PC-3 (cell line): ENCODE data around the gene CRADD. TPM values are rescaled to one million over a fixed set of nuclear protein-coding genes. Genes with fewer than 3 reads are reported as not detected.

ENCODE experiments used
- ATAC-seq: fragments of 200-7000 bp; cut with Tn5 transposase; 2 replicates; pipeline ENCODE4 v1.9.1; 2020; ENCODE audit warnings: mild to moderate bottlenecking, moderate library complexity
- BruUV-seq: library from RNA; stranded (reverse); fragments of 400-500 nt; replicated peaks from 2 replicates; lab custom pipeline; 2021; lab: Mats Ljungman, UMichigan
- CTCF ChIA-PET: fragments of 300-600 bp; sonication (Branson Sonifier 250); formaldehyde crosslinking; loops from one replicate; lab custom pipeline; 2022; ENCODE audit warnings: antibody characterized with exemption; lab: Charles Lee
- POLR2A ChIA-PET: fragments of 300-600 bp; sonication (Branson Sonifier 250); formaldehyde crosslinking; loops from one replicate; lab custom pipeline; 2022; ENCODE audit warnings: antibody characterized with exemption; ENCODE audit not compliant: unreplicated experiment; lab: Charles Lee
- DNase-seq: peaks from one replicate; pipeline ENCODE4 v3.0.0-alpha.2; 2015
- H2AFZ ChIP-seq: fragments of 300-600 bp; sonication (generic); 2 replicates; pipeline ENCODE4 v1.6.0; 2016; ENCODE audit warnings: antibody characterized with exemption, low read length
- H3F3A ChIP-seq: fragments of 300-600 bp; sonication (generic); one replicate; pipeline ENCODE4 v1.6.0; 2017; ENCODE audit warnings: antibody characterized with exemption, low read length, control low read depth, mild to moderate bottlenecking; ENCODE audit not compliant: unreplicated experiment
- H3K27ac ChIP-seq: fragments of 300-600 bp; sonication (generic); 2 replicates; pipeline ENCODE4 v1.5.1; 2016; ENCODE audit warnings: mild to moderate bottlenecking, low read length
- H3K27me3 ChIP-seq: fragments of 300-600 bp; sonication (generic); 2 replicates; pipeline ENCODE4 v1.6.1; 2016; ENCODE audit warnings: low read length, mixed read lengths
- H3K36me3 ChIP-seq: fragments of 300-600 bp; sonication (generic); 2 replicates; pipeline ENCODE4 v1.6.1; 2016; ENCODE audit warnings: low read depth, mixed run types, low read length, mixed read lengths
- H3K4me1 ChIP-seq: fragments of 300-600 bp; sonication (generic); 2 replicates; pipeline ENCODE4 v1.5.1; 2016; ENCODE audit warnings: low read length; ENCODE audit not compliant: insufficient read depth
- H3K4me2 ChIP-seq: fragments of 300-600 bp; sonication (generic); 2 replicates; pipeline ENCODE4 v1.6.0; 2016; ENCODE audit warnings: low read length
- H3K4me3 ChIP-seq: fragments of 300-600 bp; sonication (generic); 2 replicates; pipeline ENCODE4 v1.5.1; 2016; ENCODE audit warnings: mild to moderate bottlenecking, low read length, mixed read lengths
- H3K79me2 ChIP-seq: fragments of 300-600 bp; sonication (generic); 2 replicates; pipeline ENCODE4 v1.6.1; 2017; ENCODE audit warnings: low read length, mixed read lengths
- H3K9ac ChIP-seq: fragments of 300-600 bp; sonication (generic); 2 replicates; pipeline ENCODE4 v1.6.0; 2016; ENCODE audit warnings: mild to moderate bottlenecking, low read length
- H3K9me2 ChIP-seq: fragments of 300-600 bp; sonication (generic); replicated peaks from 2 replicates; pipeline ENCODE4 v1.6.1; 2016; ENCODE audit warnings: mixed run types, low read length, mixed read lengths
- H3K9me3 ChIP-seq: fragments of 300-600 bp; sonication (generic); 2 replicates; pipeline ENCODE4 v1.6.1; 2016; ENCODE audit warnings: low read length, mixed read lengths
- H4K20me1 ChIP-seq: fragments of 300-600 bp; sonication (generic); 2 replicates; pipeline ENCODE4 v1.6.1; 2016; ENCODE audit warnings: low read length, mixed read lengths
- EZH2 ChIP-seq: fragments of 300-600 bp; sonication (generic); IDR thresholded peaks from one replicate; pipeline ENCODE4 v1.6.1; 2017; ENCODE audit warnings: antibody characterized with exemption, mild to moderate bottlenecking, low read length; ENCODE audit not compliant: unreplicated experiment
- EZH2phosphoT487 ChIP-seq: fragments of 300-600 bp; sonication (generic); IDR thresholded peaks from 2 replicates; pipeline ENCODE4 v1.6.1; 2018; ENCODE audit warnings: mild to moderate bottlenecking, antibody characterized with exemption, low read length, borderline replicate concordance
- intact Hi-C: fragments of 100-400 bp; cut with micrococcal nuclease; formaldehyde crosslinking; loops from 2 replicates; pipeline ENCODE4 v1.9.0; 2023
- total RNA-seq: library from RNA; depleted of rRNA; stranded (reverse); fragments of >200 nt; gene quantifications from 2 replicates; pipeline ENCODE4 v1.2.3, GENCODE V29; 2014
- TF ChIP-seq, protein P1 (sequence below): fragments of 300-600 bp; sonication (generic); conservative IDR thresholded peaks from 2 replicates; pipeline ENCODE4 v1.5.1; 2017; ENCODE audit warnings: antibody characterized with exemption, low read depth, mild to moderate bottlenecking, low read length

Gene CRADD
- total RNA-seq, 1 experiment from 2014 or later = 11.4 TPM

GRCh38 chr12:93757792-93758694, 80.9 kb downstream of the CRADD start:
- Histone ChIP-seq H3K9me2 (no peaks in the 10 kb centered on the region), H3K4me3 (no peak overlapping the region), H3K9me3 (no peaks in the 10 kb centered on the region), H3K27me3 (no peaks in the 10 kb centered on the region), H3K36me3 (no peaks in the 10 kb centered on the region), H3K9ac (no peak overlapping the region), H3K4me2 (no peak overlapping the region), H2AFZ (no peak overlapping the region), H3F3A (no peaks in the 10 kb centered on the region), H3K79me2 (no peaks in the 10 kb centered on the region), H4K20me1 (no peaks in the 10 kb centered on the region), H3K27ac (no peak overlapping the region), H3K4me1 (no peaks in the 10 kb centered on the region)
- ATAC-seq (no peak), DNase-seq (no peak)
- POLR2A ChIA-PET = no interaction called here
- BruUV-seq = no TSS peak
- intact Hi-C loops = no loop called here
- no peak for TF ChIP-seq EZH2phosphoT487
- TF ChIP-seq EZH2 = no peak
- TF ChIP-seq, protein P1, sequence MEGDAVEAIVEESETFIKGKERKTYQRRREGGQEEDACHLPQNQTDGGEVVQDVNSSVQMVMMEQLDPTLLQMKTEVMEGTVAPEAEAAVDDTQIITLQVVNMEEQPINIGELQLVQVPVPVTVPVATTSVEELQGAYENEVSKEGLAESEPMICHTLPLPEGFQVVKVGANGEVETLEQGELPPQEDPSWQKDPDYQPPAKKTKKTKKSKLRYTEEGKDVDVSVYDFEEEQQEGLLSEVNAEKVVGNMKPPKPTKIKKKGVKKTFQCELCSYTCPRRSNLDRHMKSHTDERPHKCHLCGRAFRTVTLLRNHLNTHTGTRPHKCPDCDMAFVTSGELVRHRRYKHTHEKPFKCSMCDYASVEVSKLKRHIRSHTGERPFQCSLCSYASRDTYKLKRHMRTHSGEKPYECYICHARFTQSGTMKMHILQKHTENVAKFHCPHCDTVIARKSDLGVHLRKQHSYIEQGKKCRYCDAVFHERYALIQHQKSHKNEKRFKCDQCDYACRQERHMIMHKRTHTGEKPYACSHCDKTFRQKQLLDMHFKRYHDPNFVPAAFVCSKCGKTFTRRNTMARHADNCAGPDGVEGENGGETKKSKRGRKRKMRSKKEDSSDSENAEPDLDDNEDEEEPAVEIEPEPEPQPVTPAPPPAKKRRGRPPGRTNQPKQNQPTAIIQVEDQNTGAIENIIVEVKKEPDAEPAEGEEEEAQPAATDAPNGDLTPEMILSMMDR = no peak
- CTCF ChIA-PET = no interaction called here

GRCh38 chr12:93758801-93759373, 81.7 kb downstream of the CRADD start:
- Histone ChIP-seq H2AFZ (no peak overlapping the region), H3K27ac (no peak overlapping the region), H3F3A (no peaks in the 10 kb centered on the region), H3K4me2 (no peak overlapping the region), H3K9me3 (no peaks in the 10 kb centered on the region), H4K20me1 (no peaks in the 10 kb centered on the region), H3K9me2 (no peaks in the 10 kb centered on the region), H3K79me2 (no peaks in the 10 kb centered on the region), H3K27me3 (no peaks in the 10 kb centered on the region), H3K4me3 (no peak overlapping the region), H3K36me3 (no peaks in the 10 kb centered on the region), H3K9ac (no peak overlapping the region), H3K4me1 (no peaks in the 10 kb centered on the region)
- intact Hi-C loops = no loop called here
- ATAC-seq (no peak), DNase-seq (no peak)
- no TSS peak for BruUV-seq
- TF ChIP-seq, protein P1 = no peak
- TF ChIP-seq EZH2 (no peak), EZH2phosphoT487 (no peak)
- POLR2A ChIA-PET = no interaction called here
- CTCF ChIA-PET = interaction anchor here (1.0 kb wide), 1 partner anchor 343 kb away, joined by 4 read pairs; no protein-coding TSS in a partner anchor
